Endothelial cell of coronary artery (primary cell): ENCODE data around the gene PKNOX1. TPM values are rescaled to one million over a fixed set of nuclear protein-coding genes. Genes with fewer than 3 reads are reported as not detected.

Experiments
- total RNA-seq: library from RNA; depleted of rRNA; stranded (reverse); fragments of >200 nt; gene quantifications from 2 replicates; pipeline ENCODE4 v1.2.3, GENCODE V29; 2014

Gene PKNOX1, protein sequence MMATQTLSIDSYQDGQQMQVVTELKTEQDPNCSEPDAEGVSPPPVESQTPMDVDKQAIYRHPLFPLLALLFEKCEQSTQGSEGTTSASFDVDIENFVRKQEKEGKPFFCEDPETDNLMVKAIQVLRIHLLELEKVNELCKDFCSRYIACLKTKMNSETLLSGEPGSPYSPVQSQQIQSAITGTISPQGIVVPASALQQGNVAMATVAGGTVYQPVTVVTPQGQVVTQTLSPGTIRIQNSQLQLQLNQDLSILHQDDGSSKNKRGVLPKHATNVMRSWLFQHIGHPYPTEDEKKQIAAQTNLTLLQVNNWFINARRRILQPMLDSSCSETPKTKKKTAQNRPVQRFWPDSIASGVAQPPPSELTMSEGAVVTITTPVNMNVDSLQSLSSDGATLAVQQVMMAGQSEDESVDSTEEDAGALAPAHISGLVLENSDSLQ
- 11.4 and 13.0 TPM in 2 replicates for total RNA-seq

GRCh38 chr21:42973991-42974831, at the start of gene PKNOX1:
PKNOX1 (plus strand) TSS chr21:42974562; CDS start chr21:43004382, 29,820 bp downstream.

GRCh38 chr21:42925114-42925926, 49.0 kb upstream of the PKNOX1 start, which contains the start of gene ERVH48-1:
ERVH48-1 (minus strand) TSS chr21:42925630; CDS start chr21:42919006, 6,624 bp downstream.

GRCh38 chr21:43075170-43076022, 101.0 kb downstream of the PKNOX1 start, which contains the start of gene CBS:
CBS (minus strand) TSS chr21:43075835; CDS start chr21:43072193, 3,642 bp downstream.

Other genes with a start within 250 kb of the PKNOX1 start
- 16.0 and 21.8 TPM in 2 replicates for gene WDR4, start 95.0 kb upstream of the PKNOX1 start, total RNA-seq
- gene NDUFV3, start 81.3 kb upstream of the PKNOX1 start, total RNA-seq, result 32.2 and 33.8 TPM in 2 replicates
- gene ERVH48-1, start 48.9 kb upstream of the PKNOX1 start, total RNA-seq, result not detected in 2 replicates
- gene CBS, start 101.3 kb downstream of the PKNOX1 start, total RNA-seq, result 7.4 and 51.3 TPM in 2 replicates
- gene U2AF1, start 133.0 kb downstream of the PKNOX1 start, total RNA-seq, result 25.1 and 40.1 TPM in 2 replicates
- gene CRYAA, start 194.4 kb downstream of the PKNOX1 start, total RNA-seq, result not detected in 2 replicates